ENCODE results near the gene TMED10. TPM values are rescaled to one million over a fixed set of nuclear protein-coding genes. Genes with fewer than 3 reads are reported as not detected.

Gene TMED10
- total RNA-seq, 1 donor from 2014 or later, result 215 TPM

DNA sequence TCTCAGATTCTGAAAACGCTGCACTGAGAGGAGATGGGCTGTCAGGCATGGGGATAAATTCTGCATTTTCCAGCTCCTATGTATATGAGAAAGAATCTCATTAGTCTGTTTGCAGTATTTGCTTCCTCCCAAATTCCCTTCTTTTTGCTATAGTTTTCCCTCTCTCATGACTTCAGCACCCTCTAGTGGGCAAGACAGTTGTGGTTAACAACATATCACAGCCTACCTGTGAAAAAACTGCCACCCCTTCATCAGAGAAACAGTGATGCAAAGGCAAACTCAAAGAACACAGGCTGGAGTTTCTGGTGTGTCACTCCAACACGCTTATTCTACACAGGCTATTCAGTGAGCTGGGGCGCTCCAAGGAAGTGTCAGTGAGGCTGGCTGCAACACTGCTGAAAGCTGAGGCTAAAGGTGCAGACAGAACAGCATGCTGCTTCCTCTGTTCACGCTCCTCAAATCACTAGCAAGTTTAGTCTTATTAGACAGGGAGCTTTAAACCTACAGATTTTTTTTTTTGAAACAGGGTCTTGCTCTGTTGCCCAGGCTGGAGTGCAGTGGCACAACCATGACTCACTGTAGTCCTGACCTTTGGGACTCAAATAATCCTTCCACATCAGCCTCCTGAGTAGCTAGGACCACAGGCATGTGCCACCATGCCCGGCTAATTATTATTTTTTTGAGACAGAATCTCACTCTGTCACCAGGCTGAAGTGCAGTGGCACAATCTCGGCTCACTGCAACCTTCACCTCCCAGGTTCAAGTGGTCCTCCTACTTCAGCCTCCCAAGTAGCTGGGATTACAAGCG is 87.6 kb downstream of the TMED10 start:
- DNase-seq (ENCODE audit: low read depth in 2 of 2), result peak; percentile 59 to 69

DNA sequence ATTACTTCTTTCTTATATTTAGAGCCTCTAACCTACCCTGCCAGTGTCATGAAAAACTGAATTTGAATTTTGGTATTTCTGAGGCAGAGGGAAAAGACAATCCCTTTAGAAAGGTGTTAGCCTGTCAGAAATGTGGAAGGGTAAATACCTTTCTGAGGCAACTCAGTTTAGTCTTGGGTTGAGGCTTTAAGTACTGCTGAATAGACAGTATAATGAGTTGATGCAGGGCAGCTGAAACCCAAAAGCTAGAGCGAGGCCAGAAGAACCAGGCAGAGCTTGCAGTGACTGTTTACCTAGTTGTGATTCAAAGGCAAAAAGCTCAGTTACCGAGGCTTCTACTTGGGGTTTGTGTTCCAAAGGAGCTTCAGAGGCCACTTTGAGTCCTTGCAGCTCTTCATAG is 88.3 kb downstream of the TMED10 start:
- no peak for DNase-seq (ENCODE audit: low read depth in 2 of 2)

DNA sequence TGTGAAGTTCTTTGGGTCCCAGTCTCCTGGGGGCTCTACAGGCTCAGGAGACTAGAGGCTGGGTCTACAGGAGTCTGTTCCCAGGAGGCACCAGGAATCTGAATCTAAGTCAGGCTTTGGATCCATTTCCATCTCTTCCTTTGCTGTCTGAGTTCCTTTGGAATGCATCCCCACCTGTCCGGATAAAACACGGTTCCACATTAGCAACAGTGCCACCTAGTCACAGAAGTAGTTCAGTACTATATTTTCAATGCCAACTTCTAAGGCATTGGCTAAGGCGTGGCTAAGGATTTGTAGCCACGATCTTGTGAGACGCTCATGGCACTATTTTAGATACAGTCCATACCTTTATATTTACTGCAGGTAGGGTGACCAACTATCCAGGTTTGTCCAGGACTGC is 91.9 kb downstream of the TMED10 start:
- peak in 1 of 2 donors; percentile 57 for DNase-seq (ENCODE audit: low read depth in 2 of 2)

DNA sequence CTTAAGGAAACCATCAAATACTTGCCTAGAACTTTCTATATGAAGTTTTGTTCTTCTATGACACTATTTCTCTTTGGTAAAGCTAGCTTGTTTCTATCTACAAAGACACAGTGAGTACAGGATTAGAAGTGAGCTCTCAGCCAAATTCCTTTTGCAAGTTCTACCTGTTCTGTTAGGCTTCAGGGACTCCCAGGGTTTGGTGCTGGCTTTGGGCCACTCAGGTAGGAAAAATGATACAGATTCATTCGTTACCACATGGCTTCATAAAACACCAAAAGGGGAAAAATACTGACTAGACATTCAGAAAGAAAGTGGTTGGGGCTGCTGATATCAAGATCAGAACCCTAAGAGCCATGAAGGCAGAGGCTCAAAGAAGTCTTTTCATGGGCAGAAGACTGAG is 93.1 kb downstream of the TMED10 start:
- no peak for DNase-seq (ENCODE audit: low read depth in 2 of 2)

DNA sequence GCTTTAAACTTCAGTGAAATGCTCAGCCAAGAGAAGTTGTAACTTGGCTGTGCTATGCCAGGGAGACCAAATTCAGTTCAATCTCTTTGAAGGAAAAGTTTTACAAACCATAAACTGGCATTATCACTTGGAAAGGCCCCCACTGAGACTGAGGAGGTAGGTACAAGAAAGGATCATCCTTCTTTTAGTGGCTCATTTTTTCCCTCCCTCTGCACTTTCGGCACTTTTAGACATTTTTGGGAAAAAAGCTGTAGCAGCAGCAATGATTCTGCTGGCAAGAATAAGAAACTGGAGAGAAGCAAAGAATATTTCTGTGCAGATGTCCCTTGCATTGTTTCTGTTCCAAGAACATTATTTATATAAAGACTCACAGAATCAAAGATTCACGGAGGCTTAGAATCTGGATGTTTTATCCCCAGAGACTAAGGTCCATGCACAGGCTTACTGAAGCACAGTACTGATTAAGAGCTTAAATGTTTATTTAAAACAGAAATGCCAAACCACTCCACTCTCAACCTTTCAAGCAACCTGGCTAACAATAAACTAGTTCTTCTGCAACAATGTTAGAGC is 94.7 kb downstream of the TMED10 start:
- DNase-seq (ENCODE audit: low read depth in 2 of 2), result no peak

Other genes starting within 250 kb of the TMED10 start
- gene PGF, start 221.0 kb downstream of the TMED10 start, total RNA-seq, result 34.1 and 44.8 TPM in 2 replicates
- 37.2 and 70.8 TPM in 2 replicates for gene EIF2B2, start 173.7 kb downstream of the TMED10 start, total RNA-seq
- 9.6 and 13.1 TPM in 2 replicates for gene MLH3, start 125.1 kb downstream of the TMED10 start, total RNA-seq
- gene ACYP1, start 112.6 kb downstream of the TMED10 start, total RNA-seq, result 3.3 and 7.4 TPM in 2 replicates
- gene ZC2HC1C, start 107.0 kb downstream of the TMED10 start, total RNA-seq, result 0.38 and 0.51 TPM in 2 replicates
- 29.5 TPM in 2 replicates for gene NEK9, start 49.6 kb downstream of the TMED10 start, total RNA-seq
- 25.5 and 67.3 TPM in 2 replicates for gene FOS, start 102.2 kb upstream of the TMED10 start, total RNA-seq